ENCODE data around the gene MORC2.

The MORC2 gene

DNA sequence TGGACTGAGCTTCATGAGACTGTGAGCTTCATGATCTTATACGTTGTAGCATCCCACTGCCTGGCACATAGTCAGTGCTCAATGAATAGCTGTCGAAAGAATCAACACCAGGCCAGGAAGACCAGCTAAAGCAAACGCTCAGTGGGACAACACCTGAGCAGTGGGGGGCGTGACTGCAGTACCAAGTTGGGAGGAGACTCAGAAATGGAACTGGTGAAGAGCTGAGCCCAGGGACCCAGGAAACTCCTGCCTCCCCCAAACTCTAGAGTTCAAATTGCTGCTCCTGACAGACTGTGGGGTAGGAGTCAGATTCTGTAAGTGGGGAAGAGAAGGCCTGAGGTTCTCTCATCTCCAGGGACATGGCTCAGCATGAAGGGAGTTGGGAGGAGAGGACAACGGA lies 59.3 kb downstream of the MORC2 start:
- Histone ChIP-seq H3K79me2 (ENCODE audit: low read length) (no peaks in the 10 kb centered on the region), H3K9me2 (replicated peaks; ENCODE audit: insufficient read depth, low read length) (no peaks in the 10 kb centered on the region), H3K4me1 (ENCODE audit: low read length) (no peaks in the 10 kb centered on the region), H3K9me3 (replicated peaks; ENCODE audit: insufficient read depth, low read length) (no peaks in the 10 kb centered on the region), H2AFZ (ENCODE audit: low read length) (no peak overlapping the region), H3K36me3 (replicated peaks; ENCODE audit: insufficient read depth, low read length) (no peaks in the 10 kb centered on the region), H3K27ac (ENCODE audit: low read length) (no peak overlapping the region), H3K9ac (ENCODE audit: low read length) (no peak overlapping the region), H4K20me1 (ENCODE audit: insufficient read depth, low read length) (no peaks in the 10 kb centered on the region), H3K27me3 (replicated peaks; ENCODE audit: insufficient read depth, low read length) (no peaks in the 10 kb centered on the region), H3F3A (ENCODE audit: insufficient read depth, low read length) (no peaks in the 10 kb centered on the region), H3K4me2 (ENCODE audit: low read depth, low read length) (no peak overlapping the region), H3K4me3 (ENCODE audit: low read length) (no peak overlapping the region)
- DNase-seq = no peak
- TF ChIP-seq, protein P1, sequence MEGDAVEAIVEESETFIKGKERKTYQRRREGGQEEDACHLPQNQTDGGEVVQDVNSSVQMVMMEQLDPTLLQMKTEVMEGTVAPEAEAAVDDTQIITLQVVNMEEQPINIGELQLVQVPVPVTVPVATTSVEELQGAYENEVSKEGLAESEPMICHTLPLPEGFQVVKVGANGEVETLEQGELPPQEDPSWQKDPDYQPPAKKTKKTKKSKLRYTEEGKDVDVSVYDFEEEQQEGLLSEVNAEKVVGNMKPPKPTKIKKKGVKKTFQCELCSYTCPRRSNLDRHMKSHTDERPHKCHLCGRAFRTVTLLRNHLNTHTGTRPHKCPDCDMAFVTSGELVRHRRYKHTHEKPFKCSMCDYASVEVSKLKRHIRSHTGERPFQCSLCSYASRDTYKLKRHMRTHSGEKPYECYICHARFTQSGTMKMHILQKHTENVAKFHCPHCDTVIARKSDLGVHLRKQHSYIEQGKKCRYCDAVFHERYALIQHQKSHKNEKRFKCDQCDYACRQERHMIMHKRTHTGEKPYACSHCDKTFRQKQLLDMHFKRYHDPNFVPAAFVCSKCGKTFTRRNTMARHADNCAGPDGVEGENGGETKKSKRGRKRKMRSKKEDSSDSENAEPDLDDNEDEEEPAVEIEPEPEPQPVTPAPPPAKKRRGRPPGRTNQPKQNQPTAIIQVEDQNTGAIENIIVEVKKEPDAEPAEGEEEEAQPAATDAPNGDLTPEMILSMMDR (IDR thresholded peaks at IDR 0.05; ENCODE audit: low read length) = no peak
- TF ChIP-seq EZH2 (optimal IDR thresholded peaks at IDR 0.05; ENCODE audit: low read depth, low read length) (no peak), EZH2phosphoT487 (IDR thresholded peaks at IDR 0.05; ENCODE audit: low read length) (no peak)

DNA sequence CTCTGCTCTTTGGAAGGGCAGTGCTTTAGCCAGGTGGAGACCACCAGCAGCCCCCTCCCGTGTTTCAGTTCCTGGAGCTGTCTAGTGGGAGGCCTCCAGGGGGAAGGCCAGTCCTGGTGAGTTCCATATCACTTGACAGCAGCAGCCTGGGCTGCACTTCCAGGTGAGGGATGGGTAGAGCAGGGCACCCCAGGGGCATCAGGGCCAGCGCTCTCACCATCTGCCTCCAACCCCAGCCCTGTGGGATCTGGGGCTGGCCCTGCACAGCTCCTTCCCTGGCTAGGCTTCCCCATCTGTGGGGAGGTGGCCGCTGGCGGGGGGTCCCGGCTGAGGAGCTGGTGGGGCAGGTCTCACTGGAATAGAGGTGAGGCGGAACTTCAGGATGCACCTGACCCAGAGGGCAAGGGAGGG lies 60.5 kb downstream of the MORC2 start:
- no peak for DNase-seq
- H3K79me2 ChIP-seq (ENCODE audit: low read length) = no peaks in the 10 kb centered on the region
- H3K27ac ChIP-seq (ENCODE audit: low read length) = no peak overlapping the region
- no peaks in the 10 kb centered on the region for H3K9me3 ChIP-seq (replicated peaks; ENCODE audit: insufficient read depth, low read length)
- H3K4me1 ChIP-seq (ENCODE audit: low read length) = peaks cover 3% of the 10 kb centered on the region; the same call in 1 of the 2 replicates
- no peak for TF ChIP-seq EZH2phosphoT487 (IDR thresholded peaks at IDR 0.05; ENCODE audit: low read length)
- TF ChIP-seq EZH2 (optimal IDR thresholded peaks at IDR 0.05; ENCODE audit: low read depth, low read length) = no peak
- TF ChIP-seq, protein P1 (IDR thresholded peaks at IDR 0.05; ENCODE audit: low read length) = no peak
- H3K36me3 ChIP-seq (replicated peaks; ENCODE audit: insufficient read depth, low read length) = no peaks in the 10 kb centered on the region
- no peak overlapping the region for H3K9ac ChIP-seq (ENCODE audit: low read length)
- H3K9me2 ChIP-seq (replicated peaks; ENCODE audit: insufficient read depth, low read length) = no peaks in the 10 kb centered on the region
- no peak overlapping the region for H2AFZ ChIP-seq (ENCODE audit: low read length)
- H3K4me2 ChIP-seq (ENCODE audit: low read depth, low read length) = no peak overlapping the region
- no peak overlapping the region for H3K4me3 ChIP-seq (ENCODE audit: low read length)
- H3K27me3 ChIP-seq (replicated peaks; ENCODE audit: insufficient read depth, low read length) = no peaks in the 10 kb centered on the region
- no peaks in the 10 kb centered on the region for H3F3A ChIP-seq (ENCODE audit: insufficient read depth, low read length)
- H4K20me1 ChIP-seq (ENCODE audit: insufficient read depth, low read length) = no peaks in the 10 kb centered on the region

DNA sequence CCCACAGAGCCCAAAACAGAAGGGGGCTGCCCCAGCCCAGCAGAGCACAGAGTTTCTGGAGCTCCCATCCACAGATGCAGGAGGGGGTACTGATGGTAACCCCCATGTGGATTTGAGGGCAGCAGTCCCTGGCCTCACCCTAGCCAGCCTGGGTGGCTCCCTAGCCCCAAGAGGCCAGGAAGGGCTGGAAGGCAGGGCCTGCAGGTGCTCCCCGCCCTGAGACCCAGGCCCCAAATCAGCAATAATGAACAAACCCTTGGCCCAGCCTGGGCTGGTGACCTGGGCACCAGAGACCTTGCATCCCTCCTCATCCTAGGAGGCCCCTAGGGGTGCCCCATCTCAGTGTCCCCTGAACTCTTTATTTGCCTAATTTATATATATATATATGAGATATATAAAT lies 61.6 kb downstream of the MORC2 start:
- no peaks in the 10 kb centered on the region for H3F3A ChIP-seq (ENCODE audit: insufficient read depth, low read length)
- no peaks in the 10 kb centered on the region for H3K79me2 ChIP-seq (ENCODE audit: low read length)
- H2AFZ ChIP-seq (ENCODE audit: low read length) = no peak overlapping the region
- no peaks in the 10 kb centered on the region for H4K20me1 ChIP-seq (ENCODE audit: insufficient read depth, low read length)
- H3K9me3 ChIP-seq (replicated peaks; ENCODE audit: insufficient read depth, low read length) = no peaks in the 10 kb centered on the region
- H3K4me1 ChIP-seq (ENCODE audit: low read length) = peaks cover 3% of the 10 kb centered on the region; the same call in 1 of the 2 replicates
- no peak for DNase-seq
- H3K9me2 ChIP-seq (replicated peaks; ENCODE audit: insufficient read depth, low read length) = no peaks in the 10 kb centered on the region
- no peak overlapping the region for H3K4me3 ChIP-seq (ENCODE audit: low read length)
- H3K27me3 ChIP-seq (replicated peaks; ENCODE audit: insufficient read depth, low read length) = no peaks in the 10 kb centered on the region
- TF ChIP-seq, protein P1 (IDR thresholded peaks at IDR 0.05; ENCODE audit: low read length) = no peak
- no peak for TF ChIP-seq EZH2 (optimal IDR thresholded peaks at IDR 0.05; ENCODE audit: low read depth, low read length)
- no peak for TF ChIP-seq EZH2phosphoT487 (IDR thresholded peaks at IDR 0.05; ENCODE audit: low read length)
- no peaks in the 10 kb centered on the region for H3K36me3 ChIP-seq (replicated peaks; ENCODE audit: insufficient read depth, low read length)
- H3K9ac ChIP-seq (ENCODE audit: low read length) = no peak overlapping the region
- H3K4me2 ChIP-seq (ENCODE audit: low read depth, low read length) = no peak overlapping the region
- H3K27ac ChIP-seq (ENCODE audit: low read length) = no peak overlapping the region

Measured in MM.1S (cell line).